HCT116 (cell line): ENCODE results near the gene TARBP1.

ENCODE experiments used
- CTCF ChIP-seq, 3 experiments: fragments of 200-600 bp in 1 of 3; sonication (generic) in 1 of 3; IDR thresholded peaks in 2 of 3; conservative IDR thresholded peaks in 1 of 3; 2 replicates each; pipeline ENCODE4 v1.5.1; 2012 to 2017; ENCODE audit warnings: low read depth in 2 of 3, low read length in 2 of 3, antibody characterized with exemption in 1 of 3, borderline replicate concordance in 1 of 3, control low read depth in 1 of 3, mild to moderate bottlenecking in 1 of 3, mixed read lengths in 1 of 3, mixed run types in 1 of 3, moderate library complexity in 1 of 3; ENCODE audit not compliant: insufficient read depth in 1 of 3
- FOSL1 ChIP-seq: IDR thresholded peaks from 2 replicates; pipeline ENCODE4 v1.6.1; 2012; ENCODE audit warnings: low read depth
- POLR2A ChIP-seq: IDR thresholded peaks from 2 replicates; pipeline ENCODE4 v1.7.0; 2011; ENCODE audit warnings: borderline replicate concordance; ENCODE audit not compliant: insufficient read depth, insufficient read length; ENCODE audit errors: extremely low read depth
- RAD21 ChIP-seq: IDR thresholded peaks from 2 replicates; pipeline ENCODE4 v1.6.1; 2012; ENCODE audit warnings: low read depth, mild to moderate bottlenecking

DNA sequence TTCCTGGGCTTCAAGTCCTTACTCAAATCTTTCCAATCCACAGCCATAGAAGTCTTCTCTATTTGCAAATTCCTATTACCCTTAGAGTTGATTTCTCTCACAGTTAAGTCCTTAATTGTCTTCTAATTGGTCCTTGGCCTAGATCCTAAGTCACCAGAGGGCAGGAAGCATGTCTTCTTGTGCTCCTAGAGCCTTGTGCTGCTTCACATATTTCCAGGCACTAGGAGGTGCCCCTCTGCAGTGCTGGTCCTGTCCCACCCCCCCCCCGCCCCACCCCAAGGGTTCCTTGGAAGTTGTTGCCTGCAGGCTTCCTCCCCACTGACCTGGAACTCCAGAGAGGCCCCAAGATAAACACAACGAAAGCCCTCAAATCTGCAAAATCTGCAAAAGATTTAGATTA, 28.1 kb upstream of the TARBP1 start:
- no peak for TF ChIP-seq CTCF (IDR thresholded peaks at IDR 0.05 in 2 of 3, conservative IDR thresholded peaks at IDR 0.05 in 1 of 3; ENCODE audit: borderline replicate concordance in 1 of 3, insufficient read depth in 1 of 3, low read depth in 2 of 3, low read length in 2 of 3)
- no peak for TF ChIP-seq FOSL1
- no peak for TF ChIP-seq POLR2A
- no peak for TF ChIP-seq RAD21
